ENCODE results near the gene GNAO1. TPM values are rescaled to one million over a fixed set of nuclear protein-coding genes. Genes with fewer than 3 reads are reported as not detected.
A peak's percentile ranks its signal among the peaks of the same experiment; 100 is the strongest.

Gene GNAO1
- polyA plus RNA-seq, 6 donors from 2014 or later, result 0.07 to 0.55 TPM; not detected in 4

DNA sequence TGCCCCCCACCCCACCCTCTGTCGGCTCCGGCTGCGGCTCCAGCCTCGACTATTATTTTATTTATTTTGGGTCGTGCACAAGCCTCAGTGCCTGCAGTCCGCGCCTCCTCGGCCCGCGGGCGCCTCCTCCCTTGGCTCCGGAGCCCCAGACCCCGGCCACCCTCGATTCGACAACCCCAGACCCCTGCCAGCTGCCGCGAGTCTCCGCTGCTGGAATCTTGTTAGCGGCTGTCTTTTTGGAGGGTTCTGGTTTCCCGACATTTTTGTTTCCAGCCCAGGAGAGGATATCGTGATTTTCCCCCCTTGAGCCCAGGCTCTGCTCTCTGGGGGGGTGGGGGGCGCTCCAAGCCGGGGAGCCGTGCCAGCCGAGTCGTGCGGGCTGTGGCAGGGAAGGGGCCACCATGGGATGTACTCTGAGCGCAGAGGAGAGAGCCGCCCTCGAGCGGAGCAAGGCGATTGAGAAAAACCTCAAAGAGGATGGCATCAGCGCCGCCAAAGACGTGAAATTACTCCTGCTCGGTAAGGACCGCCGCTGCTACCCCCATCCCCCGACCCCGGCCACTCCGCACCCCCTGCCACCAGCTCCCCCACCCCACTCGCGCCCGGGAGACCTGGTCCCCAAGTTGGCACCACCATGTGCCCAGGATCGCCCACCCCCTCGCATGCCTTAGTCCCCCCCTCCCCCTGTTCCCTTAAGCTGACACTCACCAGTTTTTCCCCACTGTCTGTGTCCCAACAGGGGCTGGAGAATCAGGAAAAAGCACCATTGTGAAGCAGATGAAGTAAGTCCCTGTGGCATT, 746 bp downstream of the GNAO1 start:
- Mint-ChIP-seq H3K4me3 (peak overlapping the region; percentile 69 to 87 (median 76)), H3K4me1 (peaks cover 18 to 33% (median 18%) of the 10 kb centered on the region in 3 donors), H3K36me3 (no peaks in the 10 kb centered on the region), H3K27ac (no peak overlapping the region), H3K9me3 (peaks cover 0 to 2% (median 0%) of the 10 kb centered on the region in 7 donors), H3K27me3 (peaks cover 39 to 55% (median 45%) of the 10 kb centered on the region in 3 donors)
- ATAC-seq (ENCODE audit: low read depth in 2 of 2) (no peak), DNase-seq (no peak)

DNA sequence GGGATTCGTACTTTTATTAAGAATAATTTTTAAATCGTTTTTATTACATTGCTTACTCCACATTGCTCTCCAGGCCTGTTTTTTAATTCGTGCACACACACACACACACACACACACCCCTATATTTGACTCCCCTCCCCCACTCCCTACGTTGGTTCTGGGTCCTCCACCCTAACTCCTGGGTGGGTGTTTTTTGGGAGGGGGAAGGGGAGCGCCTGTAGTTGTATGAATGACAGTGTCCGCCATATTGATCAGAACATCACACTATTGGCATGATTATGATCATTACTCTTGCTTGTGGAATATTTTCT, 1.3 kb downstream of the GNAO1 start:
- Mint-ChIP-seq H3K27me3 (peaks cover 40 to 59% (median 50%) of the 10 kb centered on the region in 3 donors), H3K9me3 (peaks cover 0 to 2% (median 0%) of the 10 kb centered on the region in 7 donors), H3K27ac (no peak overlapping the region), H3K36me3 (no peaks in the 10 kb centered on the region), H3K4me3 (peak overlapping the region; percentile 31 to 81 (median 71)), H3K4me1 (peaks cover 18 to 39% (median 18%) of the 10 kb centered on the region in 3 donors)
- ATAC-seq (ENCODE audit: low read depth in 2 of 2) (no peak), DNase-seq (no peak)

DNA sequence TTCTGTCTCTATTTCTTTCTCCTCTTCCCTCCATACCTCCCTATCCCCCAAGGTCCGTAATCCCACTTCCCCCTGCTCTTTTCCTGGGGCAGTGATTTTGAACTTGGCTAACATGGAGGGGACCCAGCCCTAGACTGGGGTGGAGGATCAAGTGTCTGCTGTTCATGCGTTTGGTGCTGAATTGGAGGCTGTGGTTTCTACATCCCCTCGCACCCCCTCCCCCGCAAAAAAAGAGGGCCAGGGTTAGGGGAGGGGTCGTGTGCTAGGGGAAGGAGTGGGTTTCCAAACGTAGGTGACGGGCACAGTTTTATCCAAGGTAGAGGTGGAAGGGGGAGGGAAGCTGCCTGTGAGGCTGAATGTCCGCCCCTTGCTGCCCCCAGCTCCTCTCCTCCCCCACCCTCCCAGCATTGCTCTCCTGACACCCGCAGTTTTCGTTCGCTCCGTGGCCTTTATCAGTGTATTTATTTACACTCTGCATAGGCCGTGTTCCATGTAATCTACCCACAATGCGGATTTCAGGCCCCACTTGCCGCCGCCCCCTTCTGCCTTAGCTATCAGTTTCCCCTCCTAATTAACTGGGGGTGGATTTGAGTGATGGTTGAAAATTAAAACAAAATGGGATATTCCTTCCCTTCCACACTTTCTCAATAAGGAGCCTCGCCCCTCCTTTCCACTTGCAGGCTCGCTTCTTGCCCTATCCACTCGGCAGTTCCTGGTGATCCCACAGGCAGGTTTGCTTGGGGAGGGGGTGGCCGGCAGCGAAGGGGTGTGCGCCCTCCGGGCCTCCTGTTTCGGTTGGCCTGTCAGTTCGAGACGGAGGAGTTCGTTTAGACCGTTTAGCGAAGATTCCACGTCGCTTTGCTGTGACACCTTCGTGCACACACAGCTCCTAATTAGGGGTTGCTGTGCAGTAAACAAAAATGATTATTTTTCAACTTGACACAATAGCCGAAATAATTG, 2.0 kb downstream of the GNAO1 start:
- peak overlapping the region; percentile 31 to 87 (median 76) for H3K4me3 Mint-ChIP-seq
- peaks cover 20 to 41% (median 20%) of the 10 kb centered on the region in 3 donors for H3K4me1 Mint-ChIP-seq

DNA sequence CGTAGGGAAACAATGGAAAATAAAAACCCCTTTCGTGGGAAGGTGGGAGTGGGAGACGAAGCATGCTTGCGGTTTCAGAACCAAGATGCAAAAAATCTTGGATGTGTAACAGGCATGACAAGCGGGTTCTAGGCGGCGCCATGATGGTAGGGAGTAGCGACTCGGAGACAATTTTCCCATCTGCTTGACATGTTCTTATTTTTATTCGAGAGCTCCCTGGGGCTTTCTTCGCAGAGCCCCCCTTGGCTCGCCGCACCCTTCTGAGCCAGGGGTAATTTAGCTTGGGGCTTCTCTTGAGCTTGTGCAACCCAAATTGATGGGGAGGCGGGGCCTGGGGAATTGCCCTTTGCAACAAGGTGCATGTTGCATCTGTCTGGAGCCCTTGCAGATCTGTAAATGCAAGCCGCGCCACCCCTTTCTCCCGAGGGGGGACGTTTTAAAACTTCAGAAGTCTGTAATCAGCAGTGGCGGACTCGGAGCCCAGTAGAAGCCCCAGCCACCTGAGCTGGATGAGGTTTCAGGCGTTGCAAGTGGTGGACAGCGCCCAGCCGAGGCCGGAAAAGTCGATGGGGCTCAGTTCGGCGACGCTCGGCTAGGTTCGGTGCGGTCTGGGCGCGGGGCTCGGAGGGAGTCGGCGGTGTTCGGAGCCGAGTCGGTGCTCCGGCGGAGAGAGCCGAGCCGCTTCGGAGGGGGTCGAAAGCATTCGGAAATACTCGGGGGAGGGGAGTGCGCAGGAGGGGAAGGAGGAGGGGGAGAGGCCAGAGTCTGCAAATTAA, 2.9 kb downstream of the GNAO1 start:
- peak; percentile 46 for DNase-seq
- no peak overlapping the region for H3K27ac Mint-ChIP-seq

More for the DNA sequence above, 2.0 kb downstream of the GNAO1 start:
- ATAC-seq (ENCODE audit: low read depth in 2 of 2) (no peak), DNase-seq (no peak)
- H3K27ac Mint-ChIP-seq, result no peak overlapping the region
- no peaks in the 10 kb centered on the region for H3K36me3 Mint-ChIP-seq
- peaks cover 40 to 59% (median 50%) of the 10 kb centered on the region in 3 donors for H3K27me3 Mint-ChIP-seq
- H3K9me3 Mint-ChIP-seq, result peaks cover 0 to 2% (median 0%) of the 10 kb centered on the region in 7 donors

DNA sequence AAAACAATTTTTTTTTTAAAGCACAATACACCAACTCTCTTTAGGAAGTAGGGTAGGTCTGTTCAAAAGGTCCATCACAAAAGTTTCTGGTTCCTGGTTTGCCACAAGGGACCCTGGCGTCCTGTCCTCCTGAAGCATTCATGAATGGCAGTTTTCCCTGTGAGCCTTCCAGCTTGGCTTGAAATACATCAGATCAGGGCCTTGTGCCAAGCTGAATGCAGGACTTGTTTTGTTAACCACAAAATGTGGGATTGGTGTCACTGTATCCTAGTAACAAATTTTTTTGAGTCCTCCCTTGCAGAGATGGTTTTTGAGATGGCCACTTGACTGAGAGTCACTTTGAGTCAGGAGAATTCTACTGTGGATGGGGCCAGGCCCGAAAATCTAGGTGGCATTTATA, 3.9 kb downstream of the GNAO1 start:
- Mint-ChIP-seq H3K9me3 (no peaks in the 10 kb centered on the region), H3K27ac (no peak overlapping the region), H3K4me3 (peak overlapping the region in 3 of 8 donors; percentile 55 to 75 (median 72)), H3K36me3 (no peaks in the 10 kb centered on the region), H3K27me3 (peaks cover 27 to 45% (median 34%) of the 10 kb centered on the region in 3 donors), H3K4me1 (peaks cover 31 to 38% (median 33%) of the 10 kb centered on the region in 3 donors)
- DNase-seq, result no peak
- no peak for ATAC-seq (ENCODE audit: low read depth in 2 of 2)

More for the DNA sequence above, 2.9 kb downstream of the GNAO1 start:
- ATAC-seq (ENCODE audit: low read depth in 2 of 2), result peak; percentile 60 to 61
- Mint-ChIP-seq H3K36me3 (no peaks in the 10 kb centered on the region), H3K4me1 (peaks cover 29 to 41% (median 29%) of the 10 kb centered on the region in 3 donors), H3K9me3 (peaks cover 0 to 2% (median 0%) of the 10 kb centered on the region in 7 donors), H3K27me3 (peaks cover 34 to 54% (median 44%) of the 10 kb centered on the region in 3 donors), H3K4me3 (peak overlapping the region; percentile 31 to 87 (median 76))

DNA sequence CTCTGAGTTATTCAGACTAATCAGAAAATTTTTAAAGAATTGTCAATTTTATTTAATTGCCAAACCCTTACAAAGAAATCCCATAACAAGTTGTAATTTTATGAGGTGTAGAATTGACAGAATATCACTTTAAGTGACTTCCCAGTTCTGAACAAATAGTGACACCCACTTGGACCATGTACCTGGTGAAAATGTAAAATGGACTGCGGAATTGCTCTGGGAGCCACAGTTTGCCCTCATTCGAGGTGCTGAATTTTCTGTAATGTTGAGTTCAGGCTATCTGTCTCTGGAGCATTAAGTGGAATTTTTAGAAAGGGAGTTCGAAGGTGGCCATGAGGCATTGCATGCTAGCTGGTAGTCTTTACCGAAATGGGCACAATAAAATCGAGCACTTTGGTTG, 5.1 kb downstream of the GNAO1 start:
- no peak for ATAC-seq (ENCODE audit: low read depth in 2 of 2)
- Mint-ChIP-seq H3K9me3 (no peaks in the 10 kb centered on the region), H3K4me1 (peaks cover 31 to 38% (median 37%) of the 10 kb centered on the region in 3 donors), H3K36me3 (no peaks in the 10 kb centered on the region), H3K27me3 (peaks cover 24 to 40% (median 31%) of the 10 kb centered on the region in 3 donors), H3K27ac (no peak overlapping the region), H3K4me3 (no peak overlapping the region)
- DNase-seq, result no peak

DNA sequence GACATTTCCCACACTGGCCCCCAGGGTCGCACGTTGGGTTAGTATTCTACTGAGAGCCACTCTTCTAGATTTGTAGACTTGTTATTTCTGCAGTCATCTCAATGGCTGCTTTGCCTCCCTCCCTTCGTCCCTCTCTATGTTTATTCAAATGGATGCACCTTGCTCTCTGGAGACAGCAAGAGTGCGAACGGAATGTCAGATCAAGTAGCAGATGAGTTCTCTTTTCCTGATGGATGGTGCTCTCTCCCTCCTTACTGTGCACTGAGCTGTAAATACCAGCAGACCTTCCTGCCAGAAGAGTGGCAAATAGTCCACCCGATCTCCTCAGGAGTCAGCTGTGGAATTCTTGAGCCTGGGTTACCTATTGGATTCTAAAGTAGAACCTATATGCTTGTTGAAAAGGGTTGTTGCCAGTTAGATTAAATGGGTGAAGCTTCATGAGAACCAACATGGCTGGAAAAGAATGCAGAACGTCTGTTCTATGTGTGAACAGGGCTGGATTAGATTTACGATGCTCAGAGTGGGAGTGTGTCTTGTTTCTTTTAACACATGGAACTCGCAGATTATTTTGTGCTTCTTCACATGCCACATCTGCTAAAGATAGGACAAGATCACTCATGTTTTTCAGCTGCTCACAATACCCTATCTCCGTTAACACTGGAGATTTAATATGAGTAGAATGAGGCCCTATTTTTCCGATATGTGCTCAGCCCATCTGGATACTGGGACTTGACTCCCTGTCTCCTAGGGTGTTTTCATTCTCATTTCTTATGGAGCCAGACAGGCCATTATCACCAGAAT, 6.1 kb downstream of the GNAO1 start:
- DNase-seq (no peak), ATAC-seq (ENCODE audit: low read depth in 2 of 2) (no peak)
- Mint-ChIP-seq H3K4me1 (peaks cover 31 to 38% (median 34%) of the 10 kb centered on the region in 3 donors), H3K27me3 (peaks cover 24 to 40% (median 31%) of the 10 kb centered on the region in 3 donors), H3K4me3 (peak overlapping the region in 1 of 8 donors; percentile 42), H3K9me3 (no peaks in the 10 kb centered on the region), H3K27ac (peak overlapping the region in 1 of 6 donors; percentile 44), H3K36me3 (no peaks in the 10 kb centered on the region)

DNA sequence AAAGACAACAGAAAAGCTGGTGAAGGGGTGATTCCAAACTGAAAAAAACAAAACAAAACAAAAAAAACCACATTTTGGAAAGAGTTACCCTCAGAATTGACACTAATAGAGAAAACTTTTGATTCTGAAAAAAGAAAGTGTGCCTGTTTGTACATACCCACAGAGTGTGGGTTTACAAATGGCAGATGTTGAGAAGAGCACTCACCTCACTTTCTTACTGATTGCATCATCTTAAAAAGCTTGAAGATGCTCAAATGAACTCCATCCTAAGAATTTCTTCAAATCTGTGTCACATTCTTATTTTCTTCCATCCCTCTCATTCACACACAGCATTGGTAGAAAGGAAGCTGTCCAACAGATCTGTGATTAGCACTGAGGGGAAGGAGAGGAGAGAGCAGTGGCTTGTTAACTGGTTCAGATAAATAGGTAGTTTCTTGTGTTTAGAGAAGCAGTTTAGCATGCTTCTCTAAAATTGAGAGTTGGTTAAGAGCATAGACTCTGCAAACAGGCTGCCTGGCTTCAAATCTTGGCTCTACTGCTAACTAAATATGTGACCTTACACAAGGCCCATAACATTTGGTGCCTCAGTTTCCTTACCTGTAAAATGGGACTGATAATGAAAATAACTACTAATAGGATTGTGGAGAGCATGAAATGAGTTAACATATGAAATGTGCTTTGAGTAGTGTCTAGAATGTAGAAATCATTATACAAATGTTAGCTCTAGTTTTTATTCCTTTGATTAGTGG, 6.9 kb downstream of the GNAO1 start:
- peaks cover 19 to 32% (median 23%) of the 10 kb centered on the region in 3 donors for H3K27me3 Mint-ChIP-seq
- peak overlapping the region in 5 of 8 donors; percentile 17 to 79 (median 62) for H3K4me3 Mint-ChIP-seq
- no peaks in the 10 kb centered on the region for H3K9me3 Mint-ChIP-seq
- H3K27ac Mint-ChIP-seq, result peak overlapping the region in 1 of 6 donors; percentile 49
- peaks cover 26 to 32% (median 26%) of the 10 kb centered on the region in 3 donors for H3K4me1 Mint-ChIP-seq
- DNase-seq (no peak), ATAC-seq (ENCODE audit: low read depth in 2 of 2) (no peak)
- no peaks in the 10 kb centered on the region for H3K36me3 Mint-ChIP-seq

DNA sequence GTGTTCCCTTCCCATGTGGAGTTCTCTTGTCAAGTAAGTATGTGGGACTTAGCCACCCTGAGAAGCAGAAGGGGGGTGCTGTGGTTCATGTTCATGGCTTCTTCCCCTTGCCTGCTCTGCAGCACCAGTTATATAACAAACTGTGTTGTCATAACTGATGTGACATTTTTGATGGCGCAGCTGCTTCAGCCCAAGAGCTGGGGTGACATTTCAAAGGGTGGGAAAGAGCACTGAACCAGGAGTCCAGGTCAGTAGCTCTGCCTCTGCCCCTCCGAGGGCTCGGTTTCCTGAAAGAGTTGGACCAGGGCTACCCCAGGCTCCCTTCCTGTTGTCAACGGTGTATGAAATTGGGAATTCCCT, 7.4 kb downstream of the GNAO1 start:
- H3K27ac Mint-ChIP-seq, result peak overlapping the region in 4 of 6 donors; percentile 4 to 58 (median 48)
- ATAC-seq (ENCODE audit: low read depth in 2 of 2) (no peak), DNase-seq (no peak)
- H3K9me3 Mint-ChIP-seq, result no peaks in the 10 kb centered on the region
- peaks cover 21 to 28% (median 21%) of the 10 kb centered on the region in 3 donors for H3K4me1 Mint-ChIP-seq
- no peaks in the 10 kb centered on the region for H3K36me3 Mint-ChIP-seq
- H3K27me3 Mint-ChIP-seq, result peaks cover 15 to 27% (median 18%) of the 10 kb centered on the region in 3 donors
- peak overlapping the region in 4 of 8 donors; percentile 55 to 79 (median 63) for H3K4me3 Mint-ChIP-seq

DNA sequence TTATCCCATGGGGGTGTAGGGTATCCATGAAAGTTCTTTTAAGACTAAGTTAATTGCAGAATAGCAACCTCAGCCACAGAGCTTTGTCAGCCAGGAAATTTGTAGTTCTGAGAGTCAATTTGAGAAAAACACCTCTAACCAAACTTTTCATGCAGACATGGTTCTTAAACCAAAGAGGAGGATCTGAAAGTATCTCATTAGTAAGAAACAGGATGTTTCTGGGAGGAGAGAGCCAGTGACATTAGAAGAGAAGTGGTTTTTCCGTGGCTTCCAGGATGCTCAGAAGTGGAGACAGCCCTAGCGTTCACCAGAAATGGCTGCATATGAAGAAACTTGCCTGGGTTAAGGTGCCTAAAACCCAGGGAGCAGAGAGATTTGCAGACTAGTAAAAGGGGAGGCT, 7.9 kb downstream of the GNAO1 start:
- Mint-ChIP-seq H3K4me1 (peaks cover 16 to 24% (median 17%) of the 10 kb centered on the region in 3 donors), H3K36me3 (no peaks in the 10 kb centered on the region), H3K27ac (peak overlapping the region in 5 of 6 donors; percentile 4 to 58 (median 54)), H3K27me3 (peaks cover 10 to 22% (median 13%) of the 10 kb centered on the region in 3 donors), H3K9me3 (no peaks in the 10 kb centered on the region), H3K4me3 (peak overlapping the region in 4 of 8 donors; percentile 55 to 79 (median 63))
- ATAC-seq (ENCODE audit: low read depth in 2 of 2), result peak; percentile 44 to 66
- peak; percentile 19 for DNase-seq

DNA sequence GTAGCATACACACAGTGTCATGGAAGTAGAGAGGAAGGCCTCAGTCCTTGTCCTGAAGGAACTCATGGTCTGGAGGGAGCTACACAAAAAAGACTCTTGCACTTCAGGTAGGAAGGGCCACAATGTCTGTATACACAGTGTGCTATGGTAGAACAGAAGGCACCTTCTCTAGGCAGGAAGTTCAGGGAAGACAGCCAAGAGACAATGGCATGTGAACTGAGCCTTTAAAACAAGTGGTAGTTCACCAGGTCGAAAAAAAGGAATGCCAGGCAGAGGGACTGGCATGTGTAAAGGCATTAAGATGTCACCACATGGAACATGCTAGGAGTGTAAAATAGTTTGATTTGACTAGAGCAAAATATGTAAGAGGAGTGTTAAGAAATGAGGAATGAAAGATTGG, 9.7 kb downstream of the GNAO1 start:
- ATAC-seq (ENCODE audit: low read depth in 2 of 2), result no peak
- DNase-seq, result no peak
- Mint-ChIP-seq H3K27ac (peak overlapping the region in 1 of 6 donors; percentile 15), H3K4me3 (no peak overlapping the region), H3K27me3 (peaks cover 8 to 20% (median 18%) of the 10 kb centered on the region in 3 donors), H3K36me3 (no peaks in the 10 kb centered on the region), H3K4me1 (peaks cover 8 to 19% (median 13%) of the 10 kb centered on the region in 3 donors), H3K9me3 (no peaks in the 10 kb centered on the region)

Data from naive B cell (primary cell).